Fibroblast of mammary gland (primary cell): ENCODE results near the gene COG5.

Experiments
- DNase-seq: peaks from one replicate; pipeline ENCODE4 v3.0.0-alpha.2; 2010; ENCODE audit warnings: low read depth
- H3K4me3 ChIP-seq: 2 replicates; pipeline ENCODE4 v1.5.1; 2011; ENCODE audit warnings: low read depth, mild to moderate bottlenecking, low read length, moderate library complexity; ENCODE audit not compliant: control insufficient read depth
- TF ChIP-seq, protein P1 (sequence below): conservative IDR thresholded peaks from 2 replicates; pipeline ENCODE4 v1.5.1; 2011; ENCODE audit warnings: low read depth, low read length, inconsistent platforms; ENCODE audit not compliant: control insufficient read depth, insufficient read depth

Gene COG5

GRCh38 chr7:107201795-107202450, 361.8 kb downstream of the COG5 start:
- TF ChIP-seq, protein P1, sequence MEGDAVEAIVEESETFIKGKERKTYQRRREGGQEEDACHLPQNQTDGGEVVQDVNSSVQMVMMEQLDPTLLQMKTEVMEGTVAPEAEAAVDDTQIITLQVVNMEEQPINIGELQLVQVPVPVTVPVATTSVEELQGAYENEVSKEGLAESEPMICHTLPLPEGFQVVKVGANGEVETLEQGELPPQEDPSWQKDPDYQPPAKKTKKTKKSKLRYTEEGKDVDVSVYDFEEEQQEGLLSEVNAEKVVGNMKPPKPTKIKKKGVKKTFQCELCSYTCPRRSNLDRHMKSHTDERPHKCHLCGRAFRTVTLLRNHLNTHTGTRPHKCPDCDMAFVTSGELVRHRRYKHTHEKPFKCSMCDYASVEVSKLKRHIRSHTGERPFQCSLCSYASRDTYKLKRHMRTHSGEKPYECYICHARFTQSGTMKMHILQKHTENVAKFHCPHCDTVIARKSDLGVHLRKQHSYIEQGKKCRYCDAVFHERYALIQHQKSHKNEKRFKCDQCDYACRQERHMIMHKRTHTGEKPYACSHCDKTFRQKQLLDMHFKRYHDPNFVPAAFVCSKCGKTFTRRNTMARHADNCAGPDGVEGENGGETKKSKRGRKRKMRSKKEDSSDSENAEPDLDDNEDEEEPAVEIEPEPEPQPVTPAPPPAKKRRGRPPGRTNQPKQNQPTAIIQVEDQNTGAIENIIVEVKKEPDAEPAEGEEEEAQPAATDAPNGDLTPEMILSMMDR: peak; percentile 42
- H3K4me3 ChIP-seq: no peak overlapping the region
- DNase-seq: peak; percentile 31

DNA sequence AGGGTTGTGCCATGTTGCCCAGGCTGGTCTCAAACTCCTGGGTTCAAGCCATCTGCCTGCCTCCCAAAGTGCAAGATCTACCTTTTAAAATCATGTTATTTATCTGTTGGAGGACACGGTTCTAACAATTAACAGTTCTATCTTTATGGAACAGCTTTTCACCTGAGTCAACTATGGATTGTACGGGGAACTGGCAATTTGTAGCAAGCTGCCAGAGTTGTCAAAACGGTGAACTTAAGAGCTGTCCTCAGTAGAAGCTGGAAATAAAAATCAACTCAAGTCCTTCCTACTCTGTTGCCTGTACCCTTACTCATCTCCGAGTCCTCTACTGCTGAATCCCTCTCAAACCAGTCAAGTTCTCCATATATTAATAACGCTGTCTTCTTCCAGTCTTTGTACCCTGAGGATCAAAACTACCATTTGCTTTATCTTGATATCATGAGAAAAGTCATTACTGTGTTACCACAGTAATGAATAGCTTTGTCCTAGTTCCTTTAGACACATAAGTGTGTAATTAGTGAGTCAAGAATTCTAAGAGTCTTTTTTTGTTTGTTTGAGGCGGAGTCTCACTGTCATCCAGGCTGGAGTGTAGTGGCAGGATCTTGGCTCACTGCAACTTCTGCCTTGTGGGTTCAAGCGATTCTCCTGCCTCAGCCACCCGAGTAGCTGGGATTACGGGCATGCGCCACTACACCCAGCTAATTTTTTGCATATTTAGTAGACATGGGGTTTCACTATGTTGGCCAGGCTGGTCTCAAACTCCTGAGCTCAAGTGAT, 366.7 kb downstream of the COG5 start:
- TF ChIP-seq, protein P1: no peak
- no peak overlapping the region for H3K4me3 ChIP-seq
- no peak for DNase-seq

DNA sequence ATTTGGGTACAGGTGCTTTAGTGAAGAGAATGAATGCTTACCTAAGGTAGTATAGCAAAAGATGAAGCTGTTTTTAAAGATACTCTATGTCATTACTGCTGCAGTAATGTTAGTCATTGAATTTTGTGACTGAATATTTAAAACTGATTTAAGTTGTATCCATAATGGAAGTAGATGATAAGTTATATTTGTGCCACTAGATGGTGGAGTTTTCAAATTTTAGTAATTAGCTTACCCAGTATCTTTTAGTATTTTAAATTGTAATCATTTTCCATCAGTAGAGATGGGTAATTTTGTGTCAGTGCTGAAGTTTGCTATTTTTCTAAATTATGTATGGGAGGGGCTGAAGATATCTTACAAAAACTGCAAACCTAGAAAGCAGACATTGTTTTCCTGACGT, 369.7 kb downstream of the COG5 start:
- TF ChIP-seq, protein P1: peak; percentile 15
- DNase-seq: no peak
- no peak overlapping the region for H3K4me3 ChIP-seq

- TF ChIP-seq, protein P1: no peak
- no peak overlapping the region for H3K4me3 ChIP-seq
- DNase-seq: no peak
Observed at GRCh38 chr7:107190090-107190489, 373.6 kb downstream of the COG5 start.

DNA sequence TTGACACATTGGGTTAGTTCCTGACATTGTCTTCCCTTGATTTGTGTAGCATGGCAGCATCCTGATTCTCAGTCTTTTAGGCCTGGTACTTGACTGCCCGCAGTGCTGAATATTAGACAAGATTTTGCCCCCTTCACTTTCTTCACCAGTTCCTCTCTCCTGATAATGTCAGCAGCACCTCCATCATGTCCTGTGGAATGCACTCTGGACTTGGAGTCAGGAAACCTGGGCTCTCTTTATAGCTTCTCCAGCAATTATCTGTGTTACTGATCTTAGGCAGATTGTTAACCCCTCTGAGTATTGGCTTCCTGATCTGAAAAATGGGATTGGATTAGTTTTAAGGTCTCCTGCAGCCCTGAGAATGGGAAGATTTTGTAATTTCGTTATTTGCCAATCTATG, 375.9 kb downstream of the COG5 start:
- no peak overlapping the region for H3K4me3 ChIP-seq
- TF ChIP-seq, protein P1: no peak
- DNase-seq: no peak

GRCh38 chr7:107186240-107186639, 377.5 kb downstream of the COG5 start:
- peak; percentile 42 for DNase-seq
- no peak overlapping the region for H3K4me3 ChIP-seq
- TF ChIP-seq, protein P1: no peak
